Osteoblast (primary cell): ENCODE results near the gene HMGB3. TPM values are rescaled to one million over a fixed set of nuclear protein-coding genes. Genes with fewer than 3 reads are reported as not detected.

Source experiments
- DNase-seq: peaks from one replicate; pipeline ENCODE4 v3.0.0; 2011; ENCODE audit warnings: low spot score, mixed read lengths; ENCODE audit not compliant: insufficient read length; ENCODE audit errors: missing footprints
- H2AFZ ChIP-seq: 2 replicates; pipeline ENCODE4 v1.6.0; 2011; ENCODE audit warnings: mild to moderate bottlenecking, low read length
- H3K27ac ChIP-seq: 2 replicates; pipeline ENCODE4 v1.5.1; 2011; ENCODE audit warnings: mild to moderate bottlenecking, low read depth, low read length, moderate library complexity
- H3K27me3 ChIP-seq: 2 replicates; pipeline ENCODE4 v1.6.0; 2012; ENCODE audit warnings: mild to moderate bottlenecking, control low read depth, inconsistent platforms, low read length, moderate library complexity; ENCODE audit not compliant: insufficient read depth
- H3K36me3 ChIP-seq: 2 replicates; pipeline ENCODE4 v1.5.1; 2011; ENCODE audit warnings: mild to moderate bottlenecking, low read length, control low read depth, moderate library complexity; ENCODE audit not compliant: insufficient read depth
- H3K4me1 ChIP-seq: 2 replicates; pipeline ENCODE4 v1.5.1; 2011; ENCODE audit warnings: mild to moderate bottlenecking, low read length, control low read depth, moderate library complexity; ENCODE audit not compliant: insufficient read depth
- H3K4me2 ChIP-seq: 2 replicates; pipeline ENCODE4 v1.6.0; 2011; ENCODE audit warnings: mild to moderate bottlenecking, low read length; ENCODE audit not compliant: insufficient read depth
- H3K4me3 ChIP-seq: fragments of 200-600 bp; sonication (generic); 3 replicates; pipeline ENCODE4 v1.5.1; 2012; ENCODE audit warnings: mild to moderate bottlenecking, low read length, inconsistent platforms; ENCODE audit not compliant: insufficient read depth
- H3K79me2 ChIP-seq: 2 replicates; pipeline ENCODE4 v1.6.0; 2012; ENCODE audit warnings: mild to moderate bottlenecking, low read length, control low read depth, inconsistent platforms; ENCODE audit not compliant: insufficient read depth
- H3K9me3 ChIP-seq: 2 replicates; pipeline ENCODE4 v1.5.1; 2011; ENCODE audit warnings: low read depth, low read length, control low read depth
- H4K20me1 ChIP-seq: 2 replicates; pipeline ENCODE4 v1.6.0; 2012; ENCODE audit warnings: mild to moderate bottlenecking, low read length, control low read depth; ENCODE audit not compliant: insufficient read depth
- CTCF ChIP-seq: IDR thresholded peaks from 2 replicates; pipeline ENCODE4 v1.5.1; 2011; ENCODE audit warnings: mild to moderate bottlenecking, low read depth, low read length, moderate library complexity; ENCODE audit errors: extremely low read depth
- total RNA-seq: library from RNA; depleted of rRNA; stranded (reverse); fragments of >200 nt; gene quantifications from 2 replicates; pipeline ENCODE4 v1.2.3, GENCODE V29; 2012

Gene HMGB3
- total RNA-seq, 1 donor, result 10.5 TPM

GRCh38 chrX:150977411-150978162, 5.5 kb upstream of the HMGB3 start:
- Histone ChIP-seq H3K79me2 (no peaks in the 10 kb centered on the region), H2AFZ (no peak overlapping the region), H3K4me2 (no peak overlapping the region), H3K27me3 (no peaks in the 10 kb centered on the region), H3K36me3 (no peaks in the 10 kb centered on the region), H3K4me3 (no peak overlapping the region), H3K9me3 (no peaks in the 10 kb centered on the region), H3K27ac (no peak overlapping the region), H3K4me1 (no peaks in the 10 kb centered on the region), H4K20me1 (no peaks in the 10 kb centered on the region)
- DNase-seq, result peak; percentile 84
- no peak for TF ChIP-seq CTCF

GRCh38 chrX:150980186-150980585, 2.9 kb upstream of the HMGB3 start:
- Histone ChIP-seq H4K20me1 (no peaks in the 10 kb centered on the region), H3K4me1 (no peaks in the 10 kb centered on the region), H3K27me3 (no peaks in the 10 kb centered on the region), H3K9me3 (no peaks in the 10 kb centered on the region), H3K4me3 (no peak overlapping the region), H3K27ac (no peak overlapping the region), H3K4me2 (no peak overlapping the region), H2AFZ (no peak overlapping the region), H3K36me3 (no peaks in the 10 kb centered on the region), H3K79me2 (peaks cover 6% of the 10 kb centered on the region)
- no peak for DNase-seq
- TF ChIP-seq CTCF, result no peak

DNA sequence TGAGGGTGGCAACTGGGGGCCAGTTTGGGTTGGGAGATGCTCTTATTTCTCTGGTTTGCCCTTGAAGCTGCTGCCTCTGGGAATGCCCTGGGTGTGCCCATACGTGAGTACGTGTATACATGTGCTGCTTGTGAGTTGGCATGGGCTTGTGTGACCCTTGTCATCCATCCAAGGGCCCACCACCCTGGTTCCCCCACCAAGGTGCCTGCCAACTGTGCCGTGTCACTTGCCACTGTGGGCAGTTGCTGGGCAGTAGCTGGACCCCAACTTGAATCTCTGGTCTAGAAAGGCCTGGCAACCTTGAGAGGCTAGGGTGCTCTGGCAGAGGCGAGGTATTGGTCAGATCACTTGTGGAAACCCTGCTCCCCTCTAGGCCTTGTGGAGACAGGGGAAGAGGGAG, 2.4 kb upstream of the HMGB3 start:
- no peaks in the 10 kb centered on the region for H3K9me3 ChIP-seq
- no peaks in the 10 kb centered on the region for H3K36me3 ChIP-seq
- H2AFZ ChIP-seq, result no peak overlapping the region
- H3K27ac ChIP-seq, result no peak overlapping the region
- DNase-seq, result no peak
- H3K4me2 ChIP-seq, result no peak overlapping the region
- no peak overlapping the region for H3K4me3 ChIP-seq
- H3K27me3 ChIP-seq, result no peaks in the 10 kb centered on the region
- TF ChIP-seq CTCF, result no peak
- peaks cover 8% of the 10 kb centered on the region for H3K79me2 ChIP-seq
- H3K4me1 ChIP-seq, result no peaks in the 10 kb centered on the region
- H4K20me1 ChIP-seq, result no peaks in the 10 kb centered on the region

DNA sequence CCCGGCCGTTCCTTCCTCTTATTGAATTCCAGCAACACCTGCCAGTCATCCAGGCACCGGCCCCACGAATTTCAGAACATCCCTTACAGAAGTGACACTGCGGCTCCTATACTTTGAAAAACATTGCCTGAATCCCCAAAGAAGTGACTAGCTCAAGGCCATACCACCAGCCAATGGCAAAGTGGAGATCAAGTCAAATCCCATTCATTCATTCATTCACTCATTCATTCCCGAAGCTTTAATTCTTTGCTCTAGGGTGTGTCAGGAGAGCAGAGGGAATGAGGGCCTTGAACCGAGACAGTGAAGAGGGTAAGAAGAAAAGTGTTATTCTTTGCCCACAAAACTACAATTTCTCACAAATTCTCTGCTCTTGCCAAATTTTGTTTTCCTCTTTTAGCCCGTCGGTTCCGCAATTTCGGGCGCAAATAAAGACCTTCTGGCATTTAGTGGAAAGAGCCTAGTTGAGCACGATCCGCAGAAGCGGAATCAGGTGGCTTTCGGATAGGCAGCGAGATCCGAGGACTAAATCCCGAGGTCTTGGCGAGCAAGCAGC, 824 bp upstream of the HMGB3 start:
- TF ChIP-seq CTCF, result no peak
- peak overlapping the region; percentile 77 for H3K4me3 ChIP-seq
- H3K27me3 ChIP-seq, result no peaks in the 10 kb centered on the region
- no peaks in the 10 kb centered on the region for H4K20me1 ChIP-seq
- H2AFZ ChIP-seq, result peak overlapping the region; percentile 85
- peak overlapping the region; percentile 76 for H3K4me2 ChIP-seq
- H3K36me3 ChIP-seq, result peaks cover 4% of the 10 kb centered on the region
- H3K9me3 ChIP-seq, result no peaks in the 10 kb centered on the region
- H3K27ac ChIP-seq, result no peak overlapping the region
- no peaks in the 10 kb centered on the region for H3K4me1 ChIP-seq
- no peak for DNase-seq
- H3K79me2 ChIP-seq, result peaks cover 8% of the 10 kb centered on the region
